ENCODE measurements around the gene LGALS3BP. TPM values are rescaled to one million over a fixed set of nuclear protein-coding genes. Genes with fewer than 3 reads are reported as not detected.
A peak's percentile ranks its signal among the peaks of the same experiment; 100 is the strongest.

The LGALS3BP gene
- total and polyA plus RNA-seq, 2 of the 13 experiments (the other 11 are each of a cell fraction or from before 2014, with no cell fraction given) = 137 to 332 TPM

- TF ChIP-seq BRF2 (CRISPR knock-in tag; IDR thresholded peaks at IDR 0.05) = 0 out of 2 replicates have a peak, but pooled peaks have one; percentile 62
- TF ChIP-seq TFE3 (CRISPR knock-in tag; IDR thresholded peaks at IDR 0.05) = no peak
- TF ChIP-seq ZNF318 (CRISPR knock-in tag; IDR thresholded peaks at IDR 0.05) = no peak
- no peak for TF ChIP-seq ZNF691 (CRISPR knock-in tag; IDR thresholded peaks at IDR 0.05; ENCODE audit: borderline replicate concordance, low read depth)
- TF ChIP-seq ZNF883 (CRISPR knock-in tag; IDR thresholded peaks at IDR 0.05; ENCODE audit: not compliant biosample characterization) = peak; percentile 92
- peak; percentile 62; the same call in 1 of the 2 replicates for TF ChIP-seq ZNF441 (CRISPR knock-in tag; IDR thresholded peaks at IDR 0.05; ENCODE audit: borderline replicate concordance)
- no peak for TF ChIP-seq TCF7 (IDR thresholded peaks at IDR 0.05; ENCODE audit: low read depth)
- TF ChIP-seq ZNF382 (CRISPR knock-in tag; IDR thresholded peaks at IDR 0.05; ENCODE audit: borderline replicate concordance) = no peak
- no peak for TF ChIP-seq ZBTB1 (CRISPR knock-in tag; IDR thresholded peaks at IDR 0.05; ENCODE audit: borderline replicate concordance)
- TF ChIP-seq ZC3H4 (CRISPR knock-in tag; IDR thresholded peaks at IDR 0.05; ENCODE audit: borderline replicate concordance) = no peak
- no peak for TF ChIP-seq ZNF329 (CRISPR knock-in tag; IDR thresholded peaks at IDR 0.05; ENCODE audit: low read depth)
- no peak for TF ChIP-seq ZNF724P (CRISPR knock-in tag; IDR thresholded peaks at IDR 0.05; ENCODE audit: borderline replicate concordance)
- TF ChIP-seq HHEX (CRISPR knock-in tag; IDR thresholded peaks at IDR 0.05) = no peak
- TF ChIP-seq ZNF672 (CRISPR knock-in tag; IDR thresholded peaks at IDR 0.05) = no peak
- TF ChIP-seq ZNF674 (CRISPR knock-in tag; IDR thresholded peaks at IDR 0.05; ENCODE audit: low read depth) = peak; percentile 14; the same call in 1 of the 2 replicates
- TF ChIP-seq ZNF451 (CRISPR knock-in tag; IDR thresholded peaks at IDR 0.05) = peak; percentile 27; the same call in 1 of the 2 replicates
- 0 out of 2 replicates have a peak, but pooled peaks have one; percentile 31 for TF ChIP-seq ZNF747 (CRISPR knock-in tag; IDR thresholded peaks at IDR 0.05; ENCODE audit: borderline replicate concordance)
These were observed 29.9 kb upstream of the LGALS3BP start, which contains the start of gene CANT1 (continued) for GRCh38 chr17:79009397-79010303.

Data from HepG2 (cell line).